Smooth muscle cell (in vitro differentiated cells): ENCODE measurements around the gene PISD. TPM values are rescaled to one million over a fixed set of nuclear protein-coding genes. Genes with fewer than 3 reads are reported as not detected.

Experiments used
- DNase-seq: peaks from one replicate; lab custom pipeline; 2025; ENCODE audit not compliant: unreplicated experiment; lab: John Stamatoyannopoulos, UW
- H2AFZ ChIP-seq: fragments of 200-600 bp; sonication (generic); 2 replicates; pipeline ENCODE4 v1.6.0; 2016; ENCODE audit warnings: antibody characterized with exemption, low read depth, mild to moderate bottlenecking
- H3F3A ChIP-seq: fragments of 200-600 bp; sonication (generic); 2 replicates; pipeline ENCODE4 v1.6.0; 2017; ENCODE audit warnings: antibody characterized with exemption, low read depth
- H3K27ac ChIP-seq: fragments of 200-600 bp; sonication (generic); 2 replicates; pipeline ENCODE4 v1.5.1; 2016; ENCODE audit warnings: low read depth, mild to moderate bottlenecking
- H3K27me3 ChIP-seq: fragments of 200-600 bp; sonication (generic); 2 replicates; pipeline ENCODE4 v1.6.1; 2016; ENCODE audit warnings: low read depth, mild to moderate bottlenecking
- H3K36me3 ChIP-seq: fragments of 200-600 bp; sonication (generic); 2 replicates; pipeline ENCODE4 v1.5.1; 2016; ENCODE audit warnings: low read depth
- H3K4me1 ChIP-seq: fragments of 200-600 bp; sonication (generic); 2 replicates; pipeline ENCODE4 v1.5.1; 2016; ENCODE audit warnings: low read depth
- H3K4me2 ChIP-seq: fragments of 200-600 bp; sonication (generic); 2 replicates; pipeline ENCODE4 v1.6.0; 2016; ENCODE audit warnings: mild to moderate bottlenecking
- H3K4me3 ChIP-seq: fragments of 200-600 bp; sonication (generic); 2 replicates; pipeline ENCODE4 v1.5.1; 2016; ENCODE audit warnings: mild to moderate bottlenecking
- H3K79me2 ChIP-seq: fragments of 200-600 bp; sonication (generic); 2 replicates; pipeline ENCODE4 v1.6.0; 2016; ENCODE audit warnings: low read depth, mild to moderate bottlenecking
- H3K9ac ChIP-seq: fragments of 200-600 bp; sonication (generic); 2 replicates; pipeline ENCODE4 v1.6.0; 2016; ENCODE audit warnings: low read depth
- H3K9me3 ChIP-seq: fragments of 200-600 bp; sonication (generic); replicated peaks from 2 replicates; pipeline ENCODE4 v1.5.1; 2016; ENCODE audit warnings: low read depth
- H4K20me1 ChIP-seq: fragments of 200-600 bp; sonication (generic); 2 replicates; pipeline ENCODE4 v1.6.0; 2016; ENCODE audit warnings: low read depth
- WGBS: methylation state at CpG from one replicate; pipeline ENCODE4 v1.1.7; 2016; ENCODE audit warnings: low lambda C conversion rate; 5-methylcytosine and 5-hydroxymethylcytosine counted together
- polyA plus RNA-seq: library from polyadenylated mRNA; unstranded; fragments of >200 nt; fragmentation: Nextera tagmentation; extraction: Ambion mirVana; gene quantifications from 2 replicates; pipeline ENCODE4 v1.2.1, GENCODE V29; 2016
- total RNA-seq: library from RNA; depleted of rRNA; stranded (reverse); fragments of >200 nt; gene quantifications from 2 replicates; pipeline ENCODE4 v1.2.3, GENCODE V29; 2014
- TF ChIP-seq, protein P1 (sequence below): fragments of 200-600 bp; sonication (generic); IDR thresholded peaks from 2 replicates; pipeline ENCODE4 v1.5.1; 2017; ENCODE audit warnings: borderline replicate concordance, mild to moderate bottlenecking, antibody characterized with exemption; ENCODE audit not compliant: insufficient read depth, poor library complexity, severe bottlenecking

Gene PISD
- total and polyA plus RNA-seq, 2 experiments from 2014 or later: 15.3 to 31.6 TPM

DNA sequence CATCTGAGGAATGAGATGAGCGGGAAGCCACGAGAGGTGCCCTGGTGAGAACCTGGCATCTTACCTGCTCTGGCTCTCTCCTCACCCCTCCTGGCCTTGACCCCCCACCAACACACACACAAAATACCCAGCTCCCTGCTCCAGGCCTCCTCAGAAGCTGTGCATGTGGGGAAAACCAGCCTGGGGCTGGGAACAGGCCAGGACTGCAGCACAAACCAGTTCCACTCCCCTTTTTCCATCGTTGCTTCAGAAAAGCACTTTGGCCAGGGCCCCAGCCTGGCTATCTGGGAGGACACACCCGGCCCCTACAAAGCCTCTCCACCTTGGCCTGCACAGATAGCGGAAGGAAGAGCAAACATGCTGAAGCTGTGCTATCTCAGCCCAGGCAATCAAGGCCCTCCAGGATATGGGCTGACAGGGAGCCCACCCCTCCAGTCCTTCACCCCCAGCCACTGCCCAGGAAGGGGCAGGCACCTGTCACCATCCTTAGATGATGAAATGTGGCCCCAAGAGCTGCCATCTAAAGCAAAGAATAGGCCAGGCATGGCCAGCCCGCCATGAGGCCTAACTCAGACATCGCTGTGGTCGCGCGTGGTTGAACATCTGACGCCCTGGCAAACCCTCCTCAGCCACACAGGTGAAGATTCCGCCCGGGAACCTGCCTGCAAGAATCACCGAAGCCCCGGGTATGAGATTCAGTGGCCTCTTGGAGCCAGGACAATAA is 35.4 kb downstream of the PISD start:
- Histone ChIP-seq H3K4me2 (no peak overlapping the region), H3K36me3 (no peaks in the 10 kb centered on the region), H3K9ac (no peak overlapping the region), H4K20me1 (peaks cover 88% of the 10 kb centered on the region), H3K27ac (no peak overlapping the region), H2AFZ (no peak overlapping the region), H3K27me3 (no peaks in the 10 kb centered on the region), H3F3A (no peaks in the 10 kb centered on the region), H3K4me3 (no peak overlapping the region), H3K4me1 (peaks cover 20% of the 10 kb centered on the region), H3K79me2 (peaks cover 69% of the 10 kb centered on the region), H3K9me3 (no peaks in the 10 kb centered on the region)
- TF ChIP-seq, protein P1, sequence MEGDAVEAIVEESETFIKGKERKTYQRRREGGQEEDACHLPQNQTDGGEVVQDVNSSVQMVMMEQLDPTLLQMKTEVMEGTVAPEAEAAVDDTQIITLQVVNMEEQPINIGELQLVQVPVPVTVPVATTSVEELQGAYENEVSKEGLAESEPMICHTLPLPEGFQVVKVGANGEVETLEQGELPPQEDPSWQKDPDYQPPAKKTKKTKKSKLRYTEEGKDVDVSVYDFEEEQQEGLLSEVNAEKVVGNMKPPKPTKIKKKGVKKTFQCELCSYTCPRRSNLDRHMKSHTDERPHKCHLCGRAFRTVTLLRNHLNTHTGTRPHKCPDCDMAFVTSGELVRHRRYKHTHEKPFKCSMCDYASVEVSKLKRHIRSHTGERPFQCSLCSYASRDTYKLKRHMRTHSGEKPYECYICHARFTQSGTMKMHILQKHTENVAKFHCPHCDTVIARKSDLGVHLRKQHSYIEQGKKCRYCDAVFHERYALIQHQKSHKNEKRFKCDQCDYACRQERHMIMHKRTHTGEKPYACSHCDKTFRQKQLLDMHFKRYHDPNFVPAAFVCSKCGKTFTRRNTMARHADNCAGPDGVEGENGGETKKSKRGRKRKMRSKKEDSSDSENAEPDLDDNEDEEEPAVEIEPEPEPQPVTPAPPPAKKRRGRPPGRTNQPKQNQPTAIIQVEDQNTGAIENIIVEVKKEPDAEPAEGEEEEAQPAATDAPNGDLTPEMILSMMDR: no peak
- 94% methylated on average over 15 of the region's 15 CpGs for WGBS
- no peak for DNase-seq

DNA sequence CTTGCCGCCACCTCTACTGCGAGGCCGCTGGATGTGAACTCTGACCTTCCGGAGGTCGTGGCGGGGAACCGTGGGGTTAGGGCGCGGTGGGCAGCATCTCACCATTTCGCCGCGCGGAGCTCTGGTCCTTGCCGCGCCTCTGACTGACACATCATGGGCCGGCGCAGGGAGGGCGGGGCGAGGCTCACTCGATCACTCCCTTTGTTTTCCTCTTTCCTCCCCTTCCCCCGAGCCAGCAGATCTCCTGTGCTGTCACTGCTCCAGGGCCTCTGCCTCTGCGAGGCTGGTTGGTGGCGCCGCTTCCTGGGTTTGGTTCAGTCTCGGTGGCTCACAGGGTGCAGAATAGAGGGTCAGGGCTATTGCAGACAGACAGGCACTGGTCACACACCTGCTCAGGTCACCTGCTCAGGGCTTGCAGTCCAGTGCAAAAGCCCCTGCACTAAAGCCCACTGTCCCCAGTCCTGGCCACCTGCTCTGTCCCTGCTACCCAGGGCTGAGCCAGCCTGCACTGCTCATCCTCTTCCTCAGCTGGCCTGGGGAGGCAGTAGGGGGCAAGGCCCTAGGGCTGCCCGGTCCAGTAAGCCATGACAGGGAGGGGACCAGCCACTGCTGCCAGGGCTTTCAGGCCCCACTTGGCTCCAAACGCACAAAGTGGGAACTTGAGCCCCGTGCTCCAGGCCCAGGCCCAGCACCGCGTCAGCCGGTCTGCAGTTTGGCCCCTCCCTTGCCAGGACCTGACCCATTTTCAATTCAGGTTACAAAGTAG is 36.2 kb downstream of the PISD start:
- H3K27me3 ChIP-seq: no peaks in the 10 kb centered on the region
- H2AFZ ChIP-seq: no peak overlapping the region
- peaks cover 20% of the 10 kb centered on the region for H3K4me1 ChIP-seq
- H3K27ac ChIP-seq: no peak overlapping the region
- H4K20me1 ChIP-seq: peaks cover 89% of the 10 kb centered on the region
- H3F3A ChIP-seq: no peaks in the 10 kb centered on the region
- H3K9me3 ChIP-seq: no peaks in the 10 kb centered on the region
- no peaks in the 10 kb centered on the region for H3K36me3 ChIP-seq
- no peak for DNase-seq
- no peak overlapping the region for H3K9ac ChIP-seq
- H3K79me2 ChIP-seq: peaks cover 69% of the 10 kb centered on the region
- TF ChIP-seq, protein P1: no peak
- 66% methylated on average over 23 of the region's 31 CpGs for WGBS
- H3K4me3 ChIP-seq: no peak overlapping the region
- H3K4me2 ChIP-seq: no peak overlapping the region

DNA sequence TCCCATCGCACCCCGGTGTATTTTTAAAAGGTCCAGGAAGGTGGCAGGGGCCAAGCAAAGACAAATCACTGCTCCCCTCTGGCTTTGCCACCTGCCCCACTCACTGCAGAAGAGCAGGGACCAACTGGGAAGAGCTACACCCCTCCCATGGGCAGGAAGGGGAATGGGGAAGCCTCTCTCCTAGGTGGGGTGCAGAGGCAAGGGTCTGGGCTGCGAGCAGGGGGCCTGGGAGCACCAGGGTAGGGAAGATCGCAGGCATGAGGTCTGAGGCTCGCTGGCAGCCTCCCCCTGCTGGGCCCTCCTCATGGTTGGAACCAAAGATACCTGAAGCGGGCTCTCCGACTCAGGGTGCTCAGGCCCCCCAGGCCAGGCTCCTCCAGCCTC is 36.8 kb downstream of the PISD start:
- no peak overlapping the region for H3K27ac ChIP-seq
- H2AFZ ChIP-seq: no peak overlapping the region
- no peaks in the 10 kb centered on the region for H3F3A ChIP-seq
- H3K9me3 ChIP-seq: no peaks in the 10 kb centered on the region
- TF ChIP-seq, protein P1: no peak
- no peak overlapping the region for H3K9ac ChIP-seq
- no peaks in the 10 kb centered on the region for H3K27me3 ChIP-seq
- H3K4me2 ChIP-seq: no peak overlapping the region
- no peak for DNase-seq
- H3K4me3 ChIP-seq: no peak overlapping the region
- H4K20me1 ChIP-seq: peaks cover 89% of the 10 kb centered on the region
- peaks cover 69% of the 10 kb centered on the region for H3K79me2 ChIP-seq
- peaks cover 20% of the 10 kb centered on the region for H3K4me1 ChIP-seq
- WGBS: 81% methylated on average over 7 of the region's 7 CpGs
- H3K36me3 ChIP-seq: no peaks in the 10 kb centered on the region
